HUES64 (cell line): ENCODE results near the gene COL13A1.
A peak's percentile ranks its signal among the peaks of the same experiment; 100 is the strongest.

ENCODE experiments used
- H3K27ac ChIP-seq: 2 replicates; pipeline ENCODE4 v1.7.0; 2013; ENCODE audit warnings: low read depth, low read length, inconsistent platforms
- H3K27me3 ChIP-seq: 2 replicates; pipeline ENCODE4 v1.6.1; 2013; ENCODE audit warnings: mild to moderate bottlenecking, low read length; ENCODE audit not compliant: insufficient read depth
- H3K36me3 ChIP-seq: 2 replicates; pipeline ENCODE4 v1.6.1; 2013; ENCODE audit warnings: mild to moderate bottlenecking, low read length; ENCODE audit not compliant: insufficient read depth
- H3K4me1 ChIP-seq: 2 replicates; pipeline ENCODE4 v1.6.1; 2013; ENCODE audit warnings: mild to moderate bottlenecking, low read length, moderate library complexity; ENCODE audit not compliant: insufficient read depth
- H3K4me3 ChIP-seq: 2 replicates; pipeline ENCODE4 v1.5.1; 2013; ENCODE audit warnings: mild to moderate bottlenecking, low read length, moderate library complexity
- H3K9ac ChIP-seq: 2 replicates; pipeline ENCODE4 v1.6.1; 2013; ENCODE audit warnings: mild to moderate bottlenecking, low read depth, low read length
- H3K9me3 ChIP-seq: 2 replicates; pipeline ENCODE4 v1.6.1; 2013; ENCODE audit warnings: low read depth, low read length; ENCODE audit not compliant: insufficient read depth
- WGBS: fragments of 150-250, 120-280 bp; methylation state at CpG from one replicate; pipeline ENCODE4 v1.1.7; 2013; ENCODE audit warnings: missing lambda C conversion rate; 5-methylcytosine and 5-hydroxymethylcytosine counted together

Gene COL13A1

GRCh38 chr10:69847458-69847857, 45.8 kb downstream of the COL13A1 start:
- Histone ChIP-seq H3K4me3 (no peak overlapping the region), H3K27ac (no peak overlapping the region), H3K9ac (no peak overlapping the region), H3K9me3 (no peaks in the 10 kb centered on the region), H3K4me1 (peaks cover 55% of the 10 kb centered on the region), H3K27me3 (no peaks in the 10 kb centered on the region), H3K36me3 (no peaks in the 10 kb centered on the region)
- WGBS: 65% methylated on average over 5 of the region's 5 CpGs

- WGBS: 63% methylated on average over 5 of the region's 5 CpGs
- no peak overlapping the region for H3K9ac ChIP-seq
- no peaks in the 10 kb centered on the region for H3K9me3 ChIP-seq
- no peak overlapping the region for H3K27ac ChIP-seq
- H3K36me3 ChIP-seq: no peaks in the 10 kb centered on the region
- H3K27me3 ChIP-seq: no peaks in the 10 kb centered on the region
- peaks cover 57% of the 10 kb centered on the region for H3K4me1 ChIP-seq
- H3K4me3 ChIP-seq: no peak overlapping the region
Observed at GRCh38 chr10:69847883-69848282, 46.2 kb downstream of the COL13A1 start.

GRCh38 chr10:69848454-69848853, 46.7 kb downstream of the COL13A1 start:
- H3K4me3 ChIP-seq: no peak overlapping the region
- no peaks in the 10 kb centered on the region for H3K36me3 ChIP-seq
- H3K9me3 ChIP-seq: no peaks in the 10 kb centered on the region
- no peaks in the 10 kb centered on the region for H3K27me3 ChIP-seq
- H3K4me1 ChIP-seq: peaks cover 62% of the 10 kb centered on the region
- no peak overlapping the region for H3K9ac ChIP-seq
- H3K27ac ChIP-seq: no peak overlapping the region
- WGBS: 91% methylated on average over 7 of the region's 7 CpGs

- peaks cover 60% of the 10 kb centered on the region for H3K4me1 ChIP-seq
- H3K9me3 ChIP-seq: no peaks in the 10 kb centered on the region
- H3K27me3 ChIP-seq: no peaks in the 10 kb centered on the region
- H3K36me3 ChIP-seq: no peaks in the 10 kb centered on the region
- 60% methylated on average over 7 of the region's 7 CpGs for WGBS
- no peak overlapping the region for H3K27ac ChIP-seq
- H3K4me3 ChIP-seq: no peak overlapping the region
- no peak overlapping the region for H3K9ac ChIP-seq
Observed at GRCh38 chr10:69849825-69850224, 48.1 kb downstream of the COL13A1 start.

- H3K4me1 ChIP-seq: peaks cover 58% of the 10 kb centered on the region
Observed at GRCh38 chr10:69850440-69850839, 48.7 kb downstream of the COL13A1 start.

GRCh38 chr10:69851306-69851705, 49.6 kb downstream of the COL13A1 start:
- H3K9ac ChIP-seq: no peak overlapping the region
- H3K9me3 ChIP-seq: no peaks in the 10 kb centered on the region
- H3K4me1 ChIP-seq: peaks cover 51% of the 10 kb centered on the region
- no peak overlapping the region for H3K27ac ChIP-seq
- no peak overlapping the region for H3K4me3 ChIP-seq
- H3K36me3 ChIP-seq: no peaks in the 10 kb centered on the region
- 100% methylated on average over 1 of the region's 1 CpG for WGBS
- no peaks in the 10 kb centered on the region for H3K27me3 ChIP-seq

More at GRCh38 chr10:69850440-69850839, 48.7 kb downstream of the COL13A1 start:
- Histone ChIP-seq H3K36me3 (no peaks in the 10 kb centered on the region), H3K27me3 (no peaks in the 10 kb centered on the region), H3K9me3 (no peaks in the 10 kb centered on the region), H3K27ac (no peak overlapping the region), H3K9ac (no peak overlapping the region), H3K4me3 (no peak overlapping the region)
- WGBS: 56% methylated on average over 5 of the region's 6 CpGs

- Histone ChIP-seq H3K36me3 (no peaks in the 10 kb centered on the region), H3K9ac (no peak overlapping the region), H3K9me3 (no peaks in the 10 kb centered on the region), H3K27me3 (no peaks in the 10 kb centered on the region), H3K27ac (peak overlapping the region; percentile 44), H3K4me3 (no peak overlapping the region), H3K4me1 (peaks cover 33% of the 10 kb centered on the region)
- 45% methylated on average over 6 of the region's 7 CpGs for WGBS
Observed at GRCh38 chr10:69853064-69853463, 51.4 kb downstream of the COL13A1 start.

GRCh38 chr10:69854511-69855345, 53.0 kb downstream of the COL13A1 start:
- Histone ChIP-seq H3K4me1 (peaks cover 23% of the 10 kb centered on the region), H3K27me3 (no peaks in the 10 kb centered on the region), H3K9ac (no peak overlapping the region), H3K4me3 (no peak overlapping the region), H3K9me3 (no peaks in the 10 kb centered on the region), H3K27ac (no peak overlapping the region), H3K36me3 (no peaks in the 10 kb centered on the region)
- WGBS: 88% methylated on average over 10 of the region's 10 CpGs

GRCh38 chr10:69855346-69856111, 53.8 kb downstream of the COL13A1 start:
- no peak overlapping the region for H3K9ac ChIP-seq
- H3K9me3 ChIP-seq: no peaks in the 10 kb centered on the region
- no peak overlapping the region for H3K27ac ChIP-seq
- no peaks in the 10 kb centered on the region for H3K27me3 ChIP-seq
- H3K36me3 ChIP-seq: no peaks in the 10 kb centered on the region
- H3K4me3 ChIP-seq: no peak overlapping the region
- peaks cover 23% of the 10 kb centered on the region for H3K4me1 ChIP-seq
- whole genome bisulfite sequencing: 86% methylated on average over 5 of the region's 6 CpGs

- H3K9ac ChIP-seq: no peak overlapping the region
- H3K4me1 ChIP-seq: peaks cover 21% of the 10 kb centered on the region
- H3K27ac ChIP-seq: no peak overlapping the region
- H3K36me3 ChIP-seq: no peaks in the 10 kb centered on the region
- H3K27me3 ChIP-seq: no peaks in the 10 kb centered on the region
- WGBS: 82% methylated on average over 7 of the region's 7 CpGs
- no peaks in the 10 kb centered on the region for H3K9me3 ChIP-seq
- H3K4me3 ChIP-seq: no peak overlapping the region
Observed at GRCh38 chr10:69856601-69857166, 55.0 kb downstream of the COL13A1 start.

GRCh38 chr10:69858201-69858600, 56.5 kb downstream of the COL13A1 start:
- H3K36me3 ChIP-seq: no peaks in the 10 kb centered on the region
- WGBS: 95% methylated on average over 1 of the region's 1 CpG
- H3K4me3 ChIP-seq: no peak overlapping the region
- H3K9me3 ChIP-seq: no peaks in the 10 kb centered on the region
- no peak overlapping the region for H3K27ac ChIP-seq
- H3K27me3 ChIP-seq: no peaks in the 10 kb centered on the region
- H3K9ac ChIP-seq: no peak overlapping the region
- peaks cover 11% of the 10 kb centered on the region for H3K4me1 ChIP-seq
